Large intestine (tissue), 1 donor: ENCODE measurements around the gene MYH7B. TPM values are rescaled to one million over a fixed set of nuclear protein-coding genes. Genes with fewer than 3 reads are reported as not detected.

Experiments
- polyA plus RNA-seq: library from polyadenylated mRNA; unstranded; fragments of 120-200 nt; gene quantifications from one replicate; pipeline ENCODE4 v1.2.1, GENCODE V29; 2013

Gene MYH7B
- polyA plus RNA-seq, 1 donor: 0.46 TPM

Other genes starting within 250 kb of the MYH7B start
- 25.7 TPM for gene NCOA6, start 130.2 kb upstream of the MYH7B start, polyA plus RNA-seq
- gene GGT7, start 83.0 kb upstream of the MYH7B start, polyA plus RNA-seq: 7.9 TPM
- 30.4 TPM for gene ACSS2, start 79.3 kb upstream of the MYH7B start, polyA plus RNA-seq
- 19.1 TPM for gene GSS, start 62 bp upstream of the MYH7B start, polyA plus RNA-seq
- gene TRPC4AP, start 136.9 kb downstream of the MYH7B start, polyA plus RNA-seq: 51.6 TPM
- 18.6 TPM for gene EDEM2, start 191.5 kb downstream of the MYH7B start, polyA plus RNA-seq
- gene PROCR, start 216.2 kb downstream of the MYH7B start, polyA plus RNA-seq: 31.5 TPM